K562 (cell line): Measurements from ENCODE around the gene CELSR2. TPM values are rescaled to one million over a fixed set of nuclear protein-coding genes. Genes with fewer than 3 reads are reported as not detected.

Experiments used
- BHLHE40 ChIP-seq: IDR thresholded peaks from 2 replicates; pipeline ENCODE4 v1.6.1; 2011; ENCODE audit warnings: low read length, improper control_type of control experiment
- EHMT2 ChIP-seq: fragments of 450-650 bp; IDR thresholded peaks from 2 replicates; pipeline ENCODE4 v1.6.1; 2018; ENCODE audit warnings: antibody characterized with exemption
- FOXK2 ChIP-seq, 2 experiments: fragments of 450-650 bp; IDR thresholded peaks in 1 of 2; conservative IDR thresholded peaks in 1 of 2; 2 replicates each; pipeline ENCODE4 v1.6.1; 2016; ENCODE audit warnings: low read depth in 2 of 2, mild to moderate bottlenecking in 1 of 2
- HSF4 ChIP-seq: fragments of 250-450 bp; sonication (Bioruptor Pico); IDR thresholded peaks from 2 replicates; pipeline ENCODE4 v2.1.2; 2022; ENCODE audit warnings: mild to moderate bottlenecking, moderate library complexity, borderline replicate concordance
- KLF16 ChIP-seq: IDR thresholded peaks from 2 replicates; pipeline ENCODE4 v1.6.1; 2016; ENCODE audit warnings: antibody characterized with exemption
- LARP7 ChIP-seq: fragments of 450-650 bp; IDR thresholded peaks from 2 replicates; pipeline ENCODE4 v1.6.1; 2016
- MTA3 ChIP-seq: fragments of 450-650 bp; formaldehyde crosslinking; IDR thresholded peaks from 2 replicates; pipeline ENCODE4 v1.6.1; 2017; ENCODE audit warnings: mild to moderate bottlenecking, borderline replicate concordance
- NFE2 ChIP-seq: IDR thresholded peaks from 2 replicates; pipeline ENCODE4 v1.6.1; 2014; ENCODE audit warnings: antibody characterized with exemption, low read depth
- NR2F6 ChIP-seq: fragments of 450-650 bp; formaldehyde crosslinking; IDR thresholded peaks from 2 replicates; pipeline ENCODE4 v1.4.0; 2020; ENCODE audit warnings: mild to moderate bottlenecking
- YY1 ChIP-seq, 3 experiments: IDR thresholded peaks; 2 replicates each; pipeline ENCODE4 v1.6.1; 2011; ENCODE audit warnings: low read length in 2 of 3, mild to moderate bottlenecking in 2 of 3, moderate library complexity in 2 of 3, borderline replicate concordance in 1 of 3, control low read depth in 1 of 3, low read depth in 1 of 3; ENCODE audit not compliant: insufficient read depth in 3 of 3, insufficient replicate concordance in 2 of 3, control insufficient read depth in 1 of 3, insufficient read length in 1 of 3; ENCODE audit errors: extremely low read depth in 1 of 3
- ZNF609 ChIP-seq: sonication (generic); formaldehyde crosslinking; IDR thresholded peaks from 2 replicates; pipeline ENCODE4 v1.8.1; 2023; ENCODE audit warnings: missing genetic modification reagents, mild to moderate bottlenecking, borderline replicate concordance
- ZNF644 ChIP-seq: fragments of 200-800 bp; sonication (Bioruptor generic); IDR thresholded peaks from 2 replicates; pipeline ENCODE4 v1.6.1; 2016; ENCODE audit warnings: low read depth, missing genetic modification characterization, missing compliant biosample characterization
- polyA plus RNA-seq, 8 experiments: library from polyadenylated mRNA; depleted of rRNA in 4 of 8; stranded (reverse) in 5 of 8; unstranded in 3 of 8; fragments of >200 nt; fragmentation: Nextera tagmentation in 2 of 8; fragmentation: Illumina TruSeq in 1 of 8; extraction: Ambion mirVana in 2 of 8; extraction: Trizol in 1 of 8; gene quantifications; 2 replicates each; pipeline versions ENCODE4 v1.2.1 to v1.2.3, GENCODE V29; 2011 to 2014; ENCODE audit warnings: inconsistent platforms in 1 of 8, missing spikeins in 1 of 8
- total RNA-seq, 7 experiments: library from RNA; depleted of rRNA in 6 of 7; stranded (reverse); fragments of >200 nt in 6 of 7; fragmentation: Illumina TruSeq in 2 of 7; extraction: Trizol in 2 of 7; gene quantifications; 2 replicates each; pipeline versions ENCODE4 v1.2.1 to v1.2.3, GENCODE V29; 2011 to 2021; ENCODE audit warnings: low replicate concordance in 1 of 7
- TF ChIP-seq, protein P1 (sequence below): sonication (generic); formaldehyde crosslinking; IDR thresholded peaks from 2 replicates; pipeline ENCODE4 v1.8.0; 2023; ENCODE audit warnings: missing genetic modification reagents, mild to moderate bottlenecking, borderline replicate concordance

CELSR2 gene
- total and polyA plus RNA-seq, 9 of the 15 experiments (the other 6 are each of a cell fraction or from before 2014, with no cell fraction given), result 0.31 to 21.9 (median 4.2) TPM

DNA sequence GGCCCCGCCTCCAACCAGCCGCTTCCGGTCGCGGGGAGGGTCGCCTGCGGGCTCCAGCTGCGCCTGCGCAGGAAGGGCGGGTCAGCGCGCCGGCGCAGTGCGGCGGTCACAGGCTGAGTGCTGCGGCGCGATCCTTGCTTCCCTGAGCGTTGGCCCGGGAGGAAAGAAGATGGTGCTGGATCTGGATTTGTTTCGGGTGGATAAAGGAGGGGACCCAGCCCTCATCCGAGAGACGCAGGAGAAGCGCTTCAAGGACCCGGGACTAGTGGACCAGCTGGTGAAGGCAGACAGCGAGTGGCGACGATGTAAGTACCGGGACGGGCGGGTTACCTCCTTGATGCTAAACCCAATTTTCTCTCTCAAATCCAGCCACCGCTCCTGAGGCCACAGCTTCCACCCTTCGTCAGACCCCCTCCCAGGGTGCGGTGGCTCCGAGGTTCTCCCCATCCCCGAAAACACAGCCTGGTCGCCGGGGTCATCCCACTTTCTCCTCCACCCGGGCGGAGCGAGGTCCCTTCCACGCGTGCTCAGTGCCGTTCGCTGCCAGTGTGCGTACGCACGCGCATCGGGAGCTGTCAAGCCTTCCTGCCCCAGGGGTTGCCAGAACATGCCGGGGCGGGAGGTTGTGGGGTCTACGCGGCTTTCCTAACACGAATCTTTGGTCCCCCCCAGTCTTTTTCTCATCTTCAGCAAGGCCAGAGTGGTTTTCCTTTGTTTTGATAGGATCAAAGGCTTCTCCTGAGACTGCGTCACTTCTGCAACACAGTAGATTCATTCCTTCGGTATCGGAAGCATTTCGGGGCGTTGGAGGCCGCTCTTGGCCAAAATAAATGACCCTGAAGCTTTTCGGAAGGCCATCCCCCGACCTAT is 35.3 kb upstream of the CELSR2 start, which contains the start of gene SARS1 (continued):
- TF ChIP-seq ZNF609 (CRISPR knock-in tag) (peak; percentile 51; the same call in 1 of the 2 replicates), KLF16 (0 out of 2 replicates have a peak, but pooled peaks have one; percentile 36), BHLHE40 (peak; percentile 27; the same call in 1 of the 2 replicates), FOXK2 (conservative IDR thresholded peaks at IDR 0.05 in 1 of 2, IDR thresholded peaks at IDR 0.05 in 1 of 2; ENCODE audit: low read depth in 2 of 2) (0 out of 4 replicates have a peak, but pooled peaks of 1 of the 2 experiments have one; percentile 10), NR2F6 (CRISPR knock-in tag) (no peak), EHMT2 (no peak), YY1 (IDR thresholded peaks at IDR 0.05; ENCODE audit: borderline replicate concordance in 1 of 3, control insufficient read depth in 1 of 3, extremely low read depth in 1 of 3, insufficient read depth in 3 of 3, insufficient read length in 1 of 3, insufficient replicate concordance in 2 of 3, low read depth in 1 of 3, low read length in 2 of 3) (peak; percentile 5 to 49 (median 47)), LARP7 (peak; percentile 86; the same call in 1 of the 2 replicates), ZNF644 (tag) (no peak), NFE2 (0 out of 2 replicates have a peak, but pooled peaks have one; percentile 1), MTA3 (peak; percentile 68; the same call in 1 of the 2 replicates), HSF4 (CRISPR knock-in tag) (no peak)
- TF ChIP-seq, protein P1, sequence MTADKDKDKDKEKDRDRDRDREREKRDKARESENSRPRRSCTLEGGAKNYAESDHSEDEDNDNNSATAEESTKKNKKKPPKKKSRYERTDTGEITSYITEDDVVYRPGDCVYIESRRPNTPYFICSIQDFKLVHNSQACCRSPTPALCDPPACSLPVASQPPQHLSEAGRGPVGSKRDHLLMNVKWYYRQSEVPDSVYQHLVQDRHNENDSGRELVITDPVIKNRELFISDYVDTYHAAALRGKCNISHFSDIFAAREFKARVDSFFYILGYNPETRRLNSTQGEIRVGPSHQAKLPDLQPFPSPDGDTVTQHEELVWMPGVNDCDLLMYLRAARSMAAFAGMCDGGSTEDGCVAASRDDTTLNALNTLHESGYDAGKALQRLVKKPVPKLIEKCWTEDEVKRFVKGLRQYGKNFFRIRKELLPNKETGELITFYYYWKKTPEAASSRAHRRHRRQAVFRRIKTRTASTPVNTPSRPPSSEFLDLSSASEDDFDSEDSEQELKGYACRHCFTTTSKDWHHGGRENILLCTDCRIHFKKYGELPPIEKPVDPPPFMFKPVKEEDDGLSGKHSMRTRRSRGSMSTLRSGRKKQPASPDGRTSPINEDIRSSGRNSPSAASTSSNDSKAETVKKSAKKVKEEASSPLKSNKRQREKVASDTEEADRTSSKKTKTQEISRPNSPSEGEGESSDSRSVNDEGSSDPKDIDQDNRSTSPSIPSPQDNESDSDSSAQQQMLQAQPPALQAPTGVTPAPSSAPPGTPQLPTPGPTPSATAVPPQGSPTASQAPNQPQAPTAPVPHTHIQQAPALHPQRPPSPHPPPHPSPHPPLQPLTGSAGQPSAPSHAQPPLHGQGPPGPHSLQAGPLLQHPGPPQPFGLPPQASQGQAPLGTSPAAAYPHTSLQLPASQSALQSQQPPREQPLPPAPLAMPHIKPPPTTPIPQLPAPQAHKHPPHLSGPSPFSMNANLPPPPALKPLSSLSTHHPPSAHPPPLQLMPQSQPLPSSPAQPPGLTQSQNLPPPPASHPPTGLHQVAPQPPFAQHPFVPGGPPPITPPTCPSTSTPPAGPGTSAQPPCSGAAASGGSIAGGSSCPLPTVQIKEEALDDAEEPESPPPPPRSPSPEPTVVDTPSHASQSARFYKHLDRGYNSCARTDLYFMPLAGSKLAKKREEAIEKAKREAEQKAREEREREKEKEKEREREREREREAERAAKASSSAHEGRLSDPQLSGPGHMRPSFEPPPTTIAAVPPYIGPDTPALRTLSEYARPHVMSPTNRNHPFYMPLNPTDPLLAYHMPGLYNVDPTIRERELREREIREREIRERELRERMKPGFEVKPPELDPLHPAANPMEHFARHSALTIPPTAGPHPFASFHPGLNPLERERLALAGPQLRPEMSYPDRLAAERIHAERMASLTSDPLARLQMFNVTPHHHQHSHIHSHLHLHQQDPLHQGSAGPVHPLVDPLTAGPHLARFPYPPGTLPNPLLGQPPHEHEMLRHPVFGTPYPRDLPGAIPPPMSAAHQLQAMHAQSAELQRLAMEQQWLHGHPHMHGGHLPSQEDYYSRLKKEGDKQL (CRISPR knock-in tag), result no peak
